Measurements from ENCODE around the gene TRAM2. TPM values are rescaled to one million over a fixed set of nuclear protein-coding genes. Genes with fewer than 3 reads are reported as not detected.

The TRAM2 gene
- total and polyA plus RNA-seq, 9 of the 15 experiments (the other 6 are each of a cell fraction or from before 2014, with no cell fraction given), result 2.6 to 13.3 (median 8.9) TPM

DNA sequence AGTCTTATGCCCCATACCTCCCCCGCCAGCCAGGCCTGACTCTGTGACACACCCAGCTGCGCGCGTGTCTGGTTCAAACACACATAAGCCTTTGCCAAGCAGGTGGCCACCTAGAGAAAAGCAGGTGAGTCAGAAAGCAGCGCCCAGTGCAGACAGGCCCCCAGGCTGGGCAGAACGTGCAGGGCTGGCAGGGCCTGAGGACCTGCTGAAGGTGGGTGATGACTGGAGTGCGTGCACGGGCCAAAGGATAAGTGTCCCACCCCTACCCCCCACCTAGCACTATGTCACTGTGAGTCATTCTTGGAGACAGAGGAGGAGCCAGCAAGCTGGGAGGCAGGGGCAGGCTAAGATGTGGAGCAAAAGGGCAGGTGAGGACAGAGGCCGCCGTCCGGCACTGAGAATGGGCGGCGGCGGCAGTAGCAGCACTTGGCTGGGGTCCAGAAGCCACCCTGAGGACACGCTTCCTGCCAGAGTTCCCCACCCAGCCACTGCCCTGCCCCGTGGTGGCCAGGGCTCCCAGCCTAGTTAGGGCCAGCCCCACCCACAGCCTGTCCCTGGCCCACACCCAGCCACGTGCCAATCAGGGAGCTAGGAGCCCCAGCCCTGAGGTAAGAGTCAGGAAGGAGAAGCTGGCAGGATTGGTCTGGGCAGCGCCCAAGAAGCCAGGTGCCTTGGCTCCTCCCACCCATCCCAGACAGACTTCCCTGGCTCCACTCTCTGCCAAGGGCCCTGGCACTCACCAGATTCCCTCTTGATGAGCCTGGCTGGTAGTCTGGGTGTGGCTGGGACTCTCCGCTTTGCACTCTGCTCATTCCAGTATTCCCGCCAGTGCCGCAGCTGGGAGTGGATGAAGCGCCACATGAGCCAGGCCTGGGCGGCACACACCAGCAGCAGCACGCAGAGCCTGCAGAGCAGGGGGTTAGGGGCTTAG lies 72.7 kb downstream of the TRAM2 start (continued):
- TF ChIP-seq, protein P1, sequence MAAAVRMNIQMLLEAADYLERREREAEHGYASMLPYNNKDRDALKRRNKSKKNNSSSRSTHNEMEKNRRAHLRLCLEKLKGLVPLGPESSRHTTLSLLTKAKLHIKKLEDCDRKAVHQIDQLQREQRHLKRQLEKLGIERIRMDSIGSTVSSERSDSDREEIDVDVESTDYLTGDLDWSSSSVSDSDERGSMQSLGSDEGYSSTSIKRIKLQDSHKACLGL (CRISPR knock-in tag; IDR thresholded peaks at IDR 0.05; ENCODE audit: borderline replicate concordance, poor library complexity, severe bottlenecking), result no peak
- TF ChIP-seq TCFL5 (CRISPR knock-in tag; conservative IDR thresholded peaks at IDR 0.05) (no peak), MEF2D (tag; conservative IDR thresholded peaks at IDR 0.05; ENCODE audit: low read depth) (0 out of 2 replicates have a peak, but pooled peaks have one; percentile 29), U2AF1 (optimal IDR thresholded peaks at IDR 0.05; ENCODE audit: low read depth, low read length) (no peak), CSDE1 (IDR thresholded peaks at IDR 0.05) (no peak), ZNF217 (CRISPR knock-in tag; IDR thresholded peaks at IDR 0.05) (no peak), MTA2 (IDR thresholded peaks at IDR 0.05; ENCODE audit: low read depth) (no peak), ZNF143 (CRISPR knock-in tag; IDR thresholded peaks at IDR 0.05) (no peak), RBM14 (IDR thresholded peaks at IDR 0.05; ENCODE audit: borderline replicate concordance, insufficient read depth, low read depth, low read length) (no peak), KHSRP (IDR thresholded peaks at IDR 0.05) (no peak), ZNF224 (CRISPR knock-in tag; IDR thresholded peaks at IDR 0.05) (no peak), CREBBP (IDR thresholded peaks at IDR 0.05; ENCODE audit: low read depth, low read length) (no peak), ETV6 (IDR thresholded peaks at IDR 0.05; ENCODE audit: borderline replicate concordance in 1 of 2, low read depth in 2 of 2, low read length in 1 of 2) (no peak), ETV6 (CRISPR knock-in tag; IDR thresholded peaks at IDR 0.05; ENCODE audit: borderline replicate concordance) (no peak), CBFA2T3 (IDR thresholded peaks at IDR 0.05) (peak; percentile 55), ZNF57 (CRISPR knock-in tag; IDR thresholded peaks at IDR 0.05) (no peak), ZNF584 (CRISPR knock-in tag; IDR thresholded peaks at IDR 0.05; ENCODE audit: low read depth) (0 out of 2 replicates have a peak, but pooled peaks have one; percentile 41), HMGN3 (IDR thresholded peaks at IDR 0.05; ENCODE audit: borderline replicate concordance, extremely low read depth, insufficient read length, low read depth, low read length) (peak; percentile 96), TRIM24 (IDR thresholded peaks at IDR 0.05) (0 out of 4 replicates have a peak, but pooled peaks of 1 of the 2 experiments have one; percentile 21), ZNF764 (CRISPR knock-in tag; IDR thresholded peaks at IDR 0.05; ENCODE audit: low read depth) (no peak)
- TF ChIP-seq, protein P2, sequence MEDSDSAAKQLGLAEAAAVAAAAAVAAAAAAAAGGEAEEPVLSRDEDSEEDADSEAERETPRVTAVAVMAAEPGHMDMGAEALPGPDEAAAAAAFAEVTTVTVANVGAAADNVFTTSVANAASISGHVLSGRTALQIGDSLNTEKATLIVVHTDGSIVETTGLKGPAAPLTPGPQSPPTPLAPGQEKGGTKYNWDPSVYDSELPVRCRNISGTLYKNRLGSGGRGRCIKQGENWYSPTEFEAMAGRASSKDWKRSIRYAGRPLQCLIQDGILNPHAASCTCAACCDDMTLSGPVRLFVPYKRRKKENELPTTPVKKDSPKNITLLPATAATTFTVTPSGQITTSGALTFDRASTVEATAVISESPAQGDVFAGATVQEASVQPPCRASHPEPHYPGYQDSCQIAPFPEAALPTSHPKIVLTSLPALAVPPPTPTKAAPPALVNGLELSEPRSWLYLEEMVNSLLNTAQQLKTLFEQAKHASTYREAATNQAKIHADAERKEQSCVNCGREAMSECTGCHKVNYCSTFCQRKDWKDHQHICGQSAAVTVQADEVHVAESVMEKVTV (CRISPR knock-in tag; IDR thresholded peaks at IDR 0.05), result no peak
- TF ChIP-seq, protein P3, sequence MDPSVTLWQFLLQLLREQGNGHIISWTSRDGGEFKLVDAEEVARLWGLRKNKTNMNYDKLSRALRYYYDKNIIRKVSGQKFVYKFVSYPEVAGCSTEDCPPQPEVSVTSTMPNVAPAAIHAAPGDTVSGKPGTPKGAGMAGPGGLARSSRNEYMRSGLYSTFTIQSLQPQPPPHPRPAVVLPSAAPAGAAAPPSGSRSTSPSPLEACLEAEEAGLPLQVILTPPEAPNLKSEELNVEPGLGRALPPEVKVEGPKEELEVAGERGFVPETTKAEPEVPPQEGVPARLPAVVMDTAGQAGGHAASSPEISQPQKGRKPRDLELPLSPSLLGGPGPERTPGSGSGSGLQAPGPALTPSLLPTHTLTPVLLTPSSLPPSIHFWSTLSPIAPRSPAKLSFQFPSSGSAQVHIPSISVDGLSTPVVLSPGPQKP (CRISPR knock-in tag; IDR thresholded peaks at IDR 0.05), result no peak
- TF ChIP-seq, protein P4, sequence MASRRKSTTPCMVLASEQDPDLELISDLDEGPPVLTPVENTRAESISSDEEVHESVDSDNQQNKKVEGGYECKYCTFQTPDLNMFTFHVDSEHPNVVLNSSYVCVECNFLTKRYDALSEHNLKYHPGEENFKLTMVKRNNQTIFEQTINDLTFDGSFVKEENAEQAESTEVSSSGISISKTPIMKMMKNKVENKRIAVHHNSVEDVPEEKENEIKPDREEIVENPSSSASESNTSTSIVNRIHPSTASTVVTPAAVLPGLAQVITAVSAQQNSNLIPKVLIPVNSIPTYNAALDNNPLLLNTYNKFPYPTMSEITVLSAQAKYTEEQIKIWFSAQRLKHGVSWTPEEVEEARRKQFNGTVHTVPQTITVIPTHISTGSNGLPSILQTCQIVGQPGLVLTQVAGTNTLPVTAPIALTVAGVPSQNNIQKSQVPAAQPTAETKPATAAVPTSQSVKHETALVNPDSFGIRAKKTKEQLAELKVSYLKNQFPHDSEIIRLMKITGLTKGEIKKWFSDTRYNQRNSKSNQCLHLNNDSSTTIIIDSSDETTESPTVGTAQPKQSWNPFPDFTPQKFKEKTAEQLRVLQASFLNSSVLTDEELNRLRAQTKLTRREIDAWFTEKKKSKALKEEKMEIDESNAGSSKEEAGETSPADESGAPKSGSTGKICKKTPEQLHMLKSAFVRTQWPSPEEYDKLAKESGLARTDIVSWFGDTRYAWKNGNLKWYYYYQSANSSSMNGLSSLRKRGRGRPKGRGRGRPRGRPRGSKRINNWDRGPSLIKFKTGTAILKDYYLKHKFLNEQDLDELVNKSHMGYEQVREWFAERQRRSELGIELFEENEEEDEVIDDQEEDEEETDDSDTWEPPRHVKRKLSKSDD (conservative IDR thresholded peaks at IDR 0.05; ENCODE audit: low read length), result no peak
